ENCODE results near the gene FOXL1. TPM values are rescaled to one million over a fixed set of nuclear protein-coding genes. Genes with fewer than 3 reads are reported as not detected.

FOXL1 gene
- total RNA-seq, 1 experiment from 2014 or later = 7.5 TPM

DNA sequence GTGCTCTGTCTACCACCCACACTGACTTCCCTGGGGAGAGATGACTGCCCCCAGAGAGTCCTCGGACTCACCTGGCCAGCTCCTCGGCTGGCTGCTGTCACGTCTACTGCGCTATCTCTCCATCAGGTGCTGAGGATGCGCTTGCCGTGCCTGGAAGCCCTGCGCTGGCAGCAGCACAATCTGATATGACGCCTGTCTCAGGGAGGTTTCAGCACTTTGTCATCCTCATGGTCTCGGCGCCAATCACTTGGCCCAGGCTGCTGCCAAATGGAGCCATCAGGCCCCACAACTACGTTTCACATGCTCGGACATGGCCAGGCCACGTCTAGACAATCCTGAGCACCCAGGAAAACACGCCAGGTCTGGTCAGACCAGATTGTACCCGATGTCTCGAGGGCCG is 46.7 kb downstream of the FOXL1 start:
- Histone ChIP-seq H3K79me2 (ENCODE audit: insufficient read depth, low read length) (no peaks in the 10 kb centered on the region), H3K9me3 (ENCODE audit: control insufficient read depth in 1 of 2, insufficient read depth in 1 of 2, low read depth in 1 of 2, low read length in 2 of 2) (no peaks in the 10 kb centered on the region), H3K4me3 (replicated peaks in 1 of 2; ENCODE audit: low read depth in 1 of 2, low read length in 2 of 2) (no peak overlapping the region), H4K20me1 (ENCODE audit: insufficient read depth) (no peaks in the 10 kb centered on the region), H3K4me2 (ENCODE audit: low read length) (no peak overlapping the region), H3K9me2 (ENCODE audit: insufficient read depth) (no peaks in the 10 kb centered on the region), H3K4me1 (ENCODE audit: control insufficient read depth in 1 of 2, insufficient read depth in 2 of 2, low read length in 2 of 2) (peaks cover 0 to 13% of the 10 kb centered on the region in 2 experiments; a peak in 1 of 4 replicates), H3K9ac (ENCODE audit: low read length) (no peak overlapping the region), H2AFZ (ENCODE audit: low read depth, low read length, poor library complexity, severe bottlenecking) (no peak overlapping the region), H3K27ac (ENCODE audit: low read depth, low read length) (no peak overlapping the region), H3K27me3 (ENCODE audit: insufficient read depth, low read length) (no peaks in the 10 kb centered on the region), H3K36me3 (ENCODE audit: control insufficient read depth in 1 of 2, insufficient read depth in 2 of 2, low read length in 2 of 2) (no peaks in the 10 kb centered on the region)
- intact Hi-C loops (cut with micrococcal nuclease) = no loop called here
- DNase-seq (ENCODE audit: low read depth, low spot score) (no peak), ATAC-seq (no peak)
- TF ChIP-seq YY1 (IDR thresholded peaks at IDR 0.05; ENCODE audit: extremely low read depth, insufficient replicate concordance, low read depth, low read length) = no peak
- TF ChIP-seq, protein P1, sequence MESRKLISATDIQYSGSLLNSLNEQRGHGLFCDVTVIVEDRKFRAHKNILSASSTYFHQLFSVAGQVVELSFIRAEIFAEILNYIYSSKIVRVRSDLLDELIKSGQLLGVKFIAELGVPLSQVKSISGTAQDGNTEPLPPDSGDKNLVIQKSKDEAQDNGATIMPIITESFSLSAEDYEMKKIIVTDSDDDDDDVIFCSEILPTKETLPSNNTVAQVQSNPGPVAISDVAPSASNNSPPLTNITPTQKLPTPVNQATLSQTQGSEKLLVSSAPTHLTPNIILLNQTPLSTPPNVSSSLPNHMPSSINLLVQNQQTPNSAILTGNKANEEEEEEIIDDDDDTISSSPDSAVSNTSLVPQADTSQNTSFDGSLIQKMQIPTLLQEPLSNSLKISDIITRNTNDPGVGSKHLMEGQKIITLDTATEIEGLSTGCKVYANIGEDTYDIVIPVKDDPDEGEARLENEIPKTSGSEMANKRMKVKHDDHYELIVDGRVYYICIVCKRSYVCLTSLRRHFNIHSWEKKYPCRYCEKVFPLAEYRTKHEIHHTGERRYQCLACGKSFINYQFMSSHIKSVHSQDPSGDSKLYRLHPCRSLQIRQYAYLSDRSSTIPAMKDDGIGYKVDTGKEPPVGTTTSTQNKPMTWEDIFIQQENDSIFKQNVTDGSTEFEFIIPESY (IDR thresholded peaks at IDR 0.05; ENCODE audit: extremely low read depth, insufficient replicate concordance, low read length) = no peak
- no peak for TF ChIP-seq FOSL1 (IDR thresholded peaks at IDR 0.05; ENCODE audit: low read depth)
- TF ChIP-seq, protein P2, sequence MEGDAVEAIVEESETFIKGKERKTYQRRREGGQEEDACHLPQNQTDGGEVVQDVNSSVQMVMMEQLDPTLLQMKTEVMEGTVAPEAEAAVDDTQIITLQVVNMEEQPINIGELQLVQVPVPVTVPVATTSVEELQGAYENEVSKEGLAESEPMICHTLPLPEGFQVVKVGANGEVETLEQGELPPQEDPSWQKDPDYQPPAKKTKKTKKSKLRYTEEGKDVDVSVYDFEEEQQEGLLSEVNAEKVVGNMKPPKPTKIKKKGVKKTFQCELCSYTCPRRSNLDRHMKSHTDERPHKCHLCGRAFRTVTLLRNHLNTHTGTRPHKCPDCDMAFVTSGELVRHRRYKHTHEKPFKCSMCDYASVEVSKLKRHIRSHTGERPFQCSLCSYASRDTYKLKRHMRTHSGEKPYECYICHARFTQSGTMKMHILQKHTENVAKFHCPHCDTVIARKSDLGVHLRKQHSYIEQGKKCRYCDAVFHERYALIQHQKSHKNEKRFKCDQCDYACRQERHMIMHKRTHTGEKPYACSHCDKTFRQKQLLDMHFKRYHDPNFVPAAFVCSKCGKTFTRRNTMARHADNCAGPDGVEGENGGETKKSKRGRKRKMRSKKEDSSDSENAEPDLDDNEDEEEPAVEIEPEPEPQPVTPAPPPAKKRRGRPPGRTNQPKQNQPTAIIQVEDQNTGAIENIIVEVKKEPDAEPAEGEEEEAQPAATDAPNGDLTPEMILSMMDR (IDR thresholded peaks at IDR 0.05 in 2 of 3, conservative IDR thresholded peaks at IDR 0.05 in 1 of 3; ENCODE audit: borderline replicate concordance in 1 of 3, insufficient read depth in 1 of 3, low read depth in 2 of 3, low read length in 2 of 3) = no peak
- TF ChIP-seq SP1 (IDR thresholded peaks at IDR 0.05; ENCODE audit: low read depth) = no peak
- TF ChIP-seq CEBPB (IDR thresholded peaks at IDR 0.05; ENCODE audit: low read depth) = no peak
- TF ChIP-seq TCF7L2 (IDR thresholded peaks at IDR 0.05; ENCODE audit: borderline replicate concordance, extremely low read depth, insufficient read depth, insufficient read length) = no peak
- no peak for TF ChIP-seq SIN3A (IDR thresholded peaks at IDR 0.05; ENCODE audit: low read depth)
- TF ChIP-seq POLR2A (IDR thresholded peaks at IDR 0.05; ENCODE audit: borderline replicate concordance, extremely low read depth, insufficient read depth, insufficient read length) = no peak
- TF ChIP-seq POLR2AphosphoS5 (IDR thresholded peaks at IDR 0.05; ENCODE audit: low read depth, low read length) = no peak
- no peak for TF ChIP-seq EZH2 (IDR thresholded peaks at IDR 0.05)
- no peak for TF ChIP-seq JUND (IDR thresholded peaks at IDR 0.05)
- no peak for TF ChIP-seq EGR1 (IDR thresholded peaks at IDR 0.05; ENCODE audit: low read depth)
- no peak for TF ChIP-seq CBX3 (IDR thresholded peaks at IDR 0.05; ENCODE audit: low read depth)
- POLR2A ChIA-PET = no interaction called here
- no TSS peak for BruUV-seq (replicated peaks)
- CTCF ChIA-PET = no interaction called here
- RAD21 ChIA-PET (ENCODE audit: low non-redundant PET in 1 of 2, low total read pairs in 2 of 2, uncharacterized antibody in 2 of 2, unreplicated experiment in 2 of 2) = no interaction called here

Data from HCT116 (cell line).